Measurements from ENCODE around the gene CTDSPL2. TPM values are rescaled to one million over a fixed set of nuclear protein-coding genes. Genes with fewer than 3 reads are reported as not detected.

Gene CTDSPL2
- total RNA-seq, 1 donor from 2014 or later, result 37.2 TPM

- Histone ChIP-seq H3K27ac (no peak overlapping the region), H3K4me1 (no peaks in the 10 kb centered on the region), H3K4me3 (no peak overlapping the region), H3K27me3 (ENCODE audit: low read depth) (no peaks in the 10 kb centered on the region), H3K36me3 (peaks cover 85% of the 10 kb centered on the region), H3K9me3 (no peaks in the 10 kb centered on the region)
- TF ChIP-seq CTCF (IDR thresholded peaks at IDR 0.05), result no peak
- intact Hi-C loops (cut with DNase I), result no loop called here
- DNase-seq (no peak), ATAC-seq (no peak)
Observed at GRCh38 chr15:44489464-44489863, 62.0 kb downstream of the CTDSPL2 start.

GRCh38 chr15:44490622-44491021, 63.2 kb downstream of the CTDSPL2 start:
- Histone ChIP-seq H3K36me3 (peaks cover 88% of the 10 kb centered on the region), H3K4me1 (no peaks in the 10 kb centered on the region), H3K27ac (no peak overlapping the region), H3K9me3 (no peaks in the 10 kb centered on the region), H3K4me3 (no peak overlapping the region), H3K27me3 (ENCODE audit: low read depth) (no peaks in the 10 kb centered on the region)
- intact Hi-C loops (cut with DNase I), result no loop called here
- DNase-seq (no peak), ATAC-seq (no peak)
- no peak for TF ChIP-seq CTCF (IDR thresholded peaks at IDR 0.05)

- Histone ChIP-seq H3K27ac (no peak overlapping the region), H3K27me3 (ENCODE audit: low read depth) (no peaks in the 10 kb centered on the region), H3K9me3 (no peaks in the 10 kb centered on the region), H3K4me3 (no peak overlapping the region), H3K36me3 (peaks cover 95% of the 10 kb centered on the region), H3K4me1 (no peaks in the 10 kb centered on the region)
- no peak for TF ChIP-seq CTCF (IDR thresholded peaks at IDR 0.05)
- DNase-seq (no peak), ATAC-seq (no peak)
- intact Hi-C loops (cut with DNase I), result no loop called here
Observed at GRCh38 chr15:44492040-44492439, 64.6 kb downstream of the CTDSPL2 start.

GRCh38 chr15:44492672-44493071, 65.2 kb downstream of the CTDSPL2 start:
- H3K4me3 ChIP-seq, result no peak overlapping the region
- H3K4me1 ChIP-seq, result no peaks in the 10 kb centered on the region
- no peaks in the 10 kb centered on the region for H3K9me3 ChIP-seq
- DNase-seq (no peak), ATAC-seq (no peak)
- intact Hi-C loops (cut with DNase I), result no loop called here
- H3K36me3 ChIP-seq, result peaks cover 95% of the 10 kb centered on the region
- TF ChIP-seq CTCF (IDR thresholded peaks at IDR 0.05), result no peak
- H3K27ac ChIP-seq, result no peak overlapping the region
- no peaks in the 10 kb centered on the region for H3K27me3 ChIP-seq (ENCODE audit: low read depth)

GRCh38 chr15:44495562-44495961, 68.1 kb downstream of the CTDSPL2 start:
- ATAC-seq (no peak), DNase-seq (no peak)
- H3K9me3 ChIP-seq, result no peaks in the 10 kb centered on the region
- H3K36me3 ChIP-seq, result peaks cover 96% of the 10 kb centered on the region
- no peak overlapping the region for H3K4me3 ChIP-seq
- no peaks in the 10 kb centered on the region for H3K27me3 ChIP-seq (ENCODE audit: low read depth)
- TF ChIP-seq CTCF (IDR thresholded peaks at IDR 0.05), result no peak
- no peaks in the 10 kb centered on the region for H3K4me1 ChIP-seq
- H3K27ac ChIP-seq, result no peak overlapping the region
- intact Hi-C loops (cut with DNase I), result no loop called here

GRCh38 chr15:44500555-44500954, 73.1 kb downstream of the CTDSPL2 start:
- no peak for TF ChIP-seq CTCF (IDR thresholded peaks at IDR 0.05)
- Histone ChIP-seq H3K36me3 (peaks cover 72% of the 10 kb centered on the region), H3K9me3 (no peaks in the 10 kb centered on the region), H3K27me3 (ENCODE audit: low read depth) (no peaks in the 10 kb centered on the region), H3K27ac (no peak overlapping the region), H3K4me1 (no peaks in the 10 kb centered on the region), H3K4me3 (no peak overlapping the region)
- DNase-seq (no peak), ATAC-seq (no peak)
- intact Hi-C loops (cut with DNase I), result no loop called here

All from lower lobe of right lung (tissue), 2 donors.